Measurements from ENCODE around the gene OGFOD1.

Gene OGFOD1

DNA sequence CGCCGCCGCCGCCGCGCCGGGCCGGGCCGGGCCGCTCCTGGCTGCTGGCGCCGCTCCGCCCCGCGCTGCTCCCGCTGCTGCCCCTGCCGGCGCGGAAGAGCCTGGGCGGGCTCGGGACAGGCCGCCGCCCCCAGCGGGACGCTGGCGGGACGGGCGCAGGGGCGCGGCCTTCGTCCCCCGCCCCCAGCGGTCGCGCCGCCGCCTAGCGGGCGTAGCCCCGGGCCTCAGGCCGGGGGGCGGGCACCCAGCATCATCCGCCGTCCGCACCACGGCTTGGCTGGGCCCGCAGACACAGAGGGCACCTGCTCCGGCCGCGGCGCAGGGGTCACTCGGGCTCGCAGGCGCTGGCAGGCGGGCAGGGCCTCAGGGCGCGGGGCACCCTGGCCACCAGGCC is 25.9 kb upstream of the OGFOD1 start, which contains the start of gene AMFR:
Gene AMFR, minus strand, starts transcription at position 107 of the 394 bp plus-strand sequence. CDS start 218 bp downstream, outside the sequence.
- peak; percentile 94 for DNase-seq (ENCODE audit: low spot score)
- in situ Hi-C loops (cut with MboI; ENCODE audit: low sequenced_read_pairs, unreplicated experiment) = no loop called here
- TF ChIP-seq, protein P1, sequence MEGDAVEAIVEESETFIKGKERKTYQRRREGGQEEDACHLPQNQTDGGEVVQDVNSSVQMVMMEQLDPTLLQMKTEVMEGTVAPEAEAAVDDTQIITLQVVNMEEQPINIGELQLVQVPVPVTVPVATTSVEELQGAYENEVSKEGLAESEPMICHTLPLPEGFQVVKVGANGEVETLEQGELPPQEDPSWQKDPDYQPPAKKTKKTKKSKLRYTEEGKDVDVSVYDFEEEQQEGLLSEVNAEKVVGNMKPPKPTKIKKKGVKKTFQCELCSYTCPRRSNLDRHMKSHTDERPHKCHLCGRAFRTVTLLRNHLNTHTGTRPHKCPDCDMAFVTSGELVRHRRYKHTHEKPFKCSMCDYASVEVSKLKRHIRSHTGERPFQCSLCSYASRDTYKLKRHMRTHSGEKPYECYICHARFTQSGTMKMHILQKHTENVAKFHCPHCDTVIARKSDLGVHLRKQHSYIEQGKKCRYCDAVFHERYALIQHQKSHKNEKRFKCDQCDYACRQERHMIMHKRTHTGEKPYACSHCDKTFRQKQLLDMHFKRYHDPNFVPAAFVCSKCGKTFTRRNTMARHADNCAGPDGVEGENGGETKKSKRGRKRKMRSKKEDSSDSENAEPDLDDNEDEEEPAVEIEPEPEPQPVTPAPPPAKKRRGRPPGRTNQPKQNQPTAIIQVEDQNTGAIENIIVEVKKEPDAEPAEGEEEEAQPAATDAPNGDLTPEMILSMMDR (IDR thresholded peaks at IDR 0.05; ENCODE audit: borderline replicate concordance, control extremely low read depth, extremely low read depth, insufficient read depth, missing control alignments) = peak; percentile 50

DNA sequence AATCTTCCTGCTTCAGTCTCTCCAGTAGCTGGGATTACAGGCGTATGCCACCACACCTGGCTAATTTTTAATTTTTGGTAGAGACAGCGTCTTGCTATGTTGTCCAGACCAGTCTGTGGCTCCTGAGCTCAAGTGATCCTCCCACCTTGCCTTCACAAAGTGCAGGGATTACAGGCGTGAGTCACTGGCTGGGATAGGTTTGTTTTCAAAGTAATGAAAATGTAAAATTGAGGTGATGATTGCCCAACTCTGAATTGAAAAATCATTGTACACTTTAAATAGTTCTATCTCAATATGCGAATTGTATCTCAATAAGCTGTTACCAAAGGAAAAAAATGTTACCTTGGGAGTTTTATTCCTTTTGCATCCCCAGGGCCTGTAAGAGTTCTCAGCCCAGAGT is 24.8 kb upstream of the OGFOD1 start:
- in situ Hi-C loops (cut with MboI; ENCODE audit: low sequenced_read_pairs, unreplicated experiment) = no loop called here
- TF ChIP-seq, protein P1 (IDR thresholded peaks at IDR 0.05; ENCODE audit: borderline replicate concordance, control extremely low read depth, extremely low read depth, insufficient read depth, missing control alignments) = no peak
- no peak for DNase-seq (ENCODE audit: low spot score)

DNA sequence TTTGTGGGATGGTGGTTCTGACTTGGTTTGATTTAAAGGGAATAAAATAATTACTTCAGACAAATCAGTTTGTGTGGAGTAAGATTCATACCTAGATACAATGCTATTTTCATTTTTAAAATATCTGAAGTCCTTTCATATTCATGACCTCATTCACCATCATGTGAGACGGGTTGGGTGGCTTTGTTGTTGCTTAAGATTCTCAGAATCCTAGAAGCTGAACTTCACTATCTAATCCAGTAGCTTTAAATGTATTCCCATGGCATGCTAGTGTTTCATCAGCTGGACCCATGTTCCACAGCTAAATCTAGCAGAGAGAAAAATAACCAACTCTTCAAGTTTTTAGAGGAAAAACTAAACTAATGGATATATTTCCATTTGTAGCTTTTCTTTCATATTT is 23.3 kb upstream of the OGFOD1 start:
- in situ Hi-C loops (cut with MboI; ENCODE audit: low sequenced_read_pairs, unreplicated experiment) = no loop called here
- TF ChIP-seq, protein P1 (IDR thresholded peaks at IDR 0.05; ENCODE audit: borderline replicate concordance, control extremely low read depth, extremely low read depth, insufficient read depth, missing control alignments) = no peak
- no peak for DNase-seq (ENCODE audit: low spot score)

- TF ChIP-seq, protein P1 (IDR thresholded peaks at IDR 0.05; ENCODE audit: borderline replicate concordance, control extremely low read depth, extremely low read depth, insufficient read depth, missing control alignments) = no peak
- in situ Hi-C loops (cut with MboI; ENCODE audit: low sequenced_read_pairs, unreplicated experiment) = no loop called here
- no peak for DNase-seq (ENCODE audit: low spot score)
Measured at GRCh38 chr16:56436258-56436657, 15.1 kb upstream of the OGFOD1 start.

- TF ChIP-seq, protein P1 (IDR thresholded peaks at IDR 0.05; ENCODE audit: borderline replicate concordance, control extremely low read depth, extremely low read depth, insufficient read depth, missing control alignments) = no peak
Measured at GRCh38 chr16:56438038-56438437, 13.3 kb upstream of the OGFOD1 start.

DNA sequence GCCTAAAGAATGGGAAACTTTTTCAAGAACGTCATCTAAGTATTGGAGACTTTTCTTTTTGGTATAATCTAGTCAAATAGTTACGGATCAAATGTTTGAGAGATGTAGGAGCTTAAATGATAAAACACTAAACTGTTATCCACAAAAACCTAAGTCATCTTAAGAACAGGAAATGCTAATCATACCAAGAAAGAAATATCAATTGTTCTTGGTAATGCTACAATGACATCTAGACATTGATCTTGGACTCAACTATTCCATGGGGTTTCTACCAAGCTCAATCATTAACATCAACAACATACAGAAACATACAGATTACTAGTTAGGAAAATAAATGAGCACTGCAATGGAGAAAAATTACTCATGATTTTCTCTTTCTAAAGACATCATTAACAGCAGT is 4.1 kb upstream of the OGFOD1 start:
- in situ Hi-C loops (cut with MboI; ENCODE audit: low sequenced_read_pairs, unreplicated experiment) = no loop called here
- TF ChIP-seq, protein P1 (IDR thresholded peaks at IDR 0.05; ENCODE audit: borderline replicate concordance, control extremely low read depth, extremely low read depth, insufficient read depth, missing control alignments) = no peak
- DNase-seq (ENCODE audit: low spot score) = no peak

More at GRCh38 chr16:56438038-56438437, 13.3 kb upstream of the OGFOD1 start:
- in situ Hi-C loops (cut with MboI; ENCODE audit: low sequenced_read_pairs, unreplicated experiment) = no loop called here
- no peak for DNase-seq (ENCODE audit: low spot score)

DNA sequence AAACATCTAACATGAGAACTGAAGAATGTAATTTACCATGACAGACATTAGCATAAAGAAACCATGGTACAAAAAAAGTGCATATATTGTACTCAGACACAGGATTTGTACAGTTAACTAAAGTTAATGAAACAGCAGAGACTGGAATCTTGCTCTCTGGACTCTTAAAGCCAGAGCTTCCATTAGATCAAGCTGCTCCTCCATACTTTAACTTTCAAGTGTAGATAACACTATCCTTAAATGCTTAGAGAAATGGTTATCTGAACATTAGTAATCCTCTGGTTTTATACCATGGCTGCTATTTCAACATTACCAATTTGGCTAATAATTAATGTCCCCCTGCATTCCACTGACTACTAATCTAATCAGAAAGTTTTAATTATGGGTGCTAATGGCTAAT is 3.3 kb upstream of the OGFOD1 start:
- no peak for DNase-seq (ENCODE audit: low spot score)
- in situ Hi-C loops (cut with MboI; ENCODE audit: low sequenced_read_pairs, unreplicated experiment) = no loop called here
- TF ChIP-seq, protein P1 (IDR thresholded peaks at IDR 0.05; ENCODE audit: borderline replicate concordance, control extremely low read depth, extremely low read depth, insufficient read depth, missing control alignments) = no peak
